Measurements from ENCODE around the gene KLF15. TPM values are rescaled to one million over a fixed set of nuclear protein-coding genes. Genes with fewer than 3 reads are reported as not detected.
A peak's percentile ranks its signal among the peaks of the same experiment; 100 is the strongest.

KLF15 gene
- total RNA-seq, 1 donor from 2014 or later, result 0.74 TPM

DNA sequence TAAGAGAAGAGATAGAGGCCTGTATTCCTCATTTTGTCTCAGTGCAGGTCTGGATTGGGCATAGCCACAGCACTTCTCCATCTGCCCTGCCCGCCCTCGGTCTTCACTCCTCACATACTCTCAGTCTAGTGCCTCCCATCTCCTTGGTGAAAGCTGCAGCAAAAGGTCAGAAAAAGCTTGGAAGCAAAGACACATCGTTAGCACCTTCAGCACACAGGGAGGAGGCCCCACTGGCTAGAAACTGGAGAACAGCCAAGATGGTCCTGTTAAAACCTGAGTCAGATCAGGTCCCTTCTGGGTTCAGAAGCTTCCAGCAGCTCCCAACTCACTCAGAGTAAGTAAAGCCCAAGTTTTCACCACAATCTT lies 1.6 kb upstream of the KLF15 start:
- Mint-ChIP-seq H3K27me3 (ENCODE audit: unreplicated experiment) (peaks cover 10% of the 10 kb centered on the region), H3K4me3 (ENCODE audit: unreplicated experiment) (no peak overlapping the region), H3K9me3 (ENCODE audit: unreplicated experiment) (peaks cover 5% of the 10 kb centered on the region), H3K27ac (ENCODE audit: unreplicated experiment) (no peak overlapping the region), H3K36me3 (ENCODE audit: unreplicated experiment) (peaks cover 11% of the 10 kb centered on the region), H3K4me1 (ENCODE audit: low read depth, unreplicated experiment) (peaks cover 3% of the 10 kb centered on the region)
- no peak for DNase-seq
- TF ChIP-seq CTCF (IDR thresholded peaks at IDR 0.05; ENCODE audit: partially characterized antibody, unreplicated experiment), result no peak

DNA sequence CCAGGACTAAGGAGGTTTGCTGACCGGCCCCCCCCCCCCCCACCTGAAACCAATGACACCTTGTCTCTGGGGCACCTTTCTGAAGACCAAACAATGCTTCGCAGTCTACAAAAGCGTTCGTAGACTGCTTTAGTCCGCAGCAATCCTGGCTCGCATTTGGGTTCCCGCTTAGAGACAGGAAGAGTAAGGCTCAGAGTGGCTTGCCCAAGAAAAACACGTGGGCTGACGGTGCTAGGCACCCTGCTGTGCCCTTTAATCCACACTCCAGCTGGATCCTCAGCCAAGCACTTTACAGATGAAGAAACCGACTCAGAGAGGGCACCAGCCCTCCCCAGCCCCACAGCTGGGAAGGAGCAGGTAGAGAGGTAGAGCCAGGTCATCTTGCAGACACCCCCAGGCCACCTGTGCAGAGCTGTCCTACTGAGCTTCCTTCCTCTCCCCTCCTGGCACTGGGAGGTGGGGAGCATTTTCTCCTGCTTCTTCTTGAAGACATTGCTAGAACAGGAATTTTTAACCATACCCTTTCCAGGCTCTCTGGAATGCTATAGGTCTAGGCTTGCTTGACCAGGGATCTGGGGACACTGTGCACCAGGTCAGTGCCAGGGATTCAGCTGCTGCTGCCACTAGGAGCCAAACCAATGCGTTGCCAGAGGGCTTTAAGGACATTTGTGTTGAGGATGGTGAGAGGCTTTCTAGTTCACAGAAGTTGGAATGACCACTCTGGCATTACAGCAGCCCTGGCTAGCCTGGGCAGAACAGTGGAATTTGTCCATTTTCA lies 1.0 kb upstream of the KLF15 start:
- H3K4me1 Mint-ChIP-seq (ENCODE audit: low read depth, unreplicated experiment), result peaks cover 3% of the 10 kb centered on the region
- H3K27ac Mint-ChIP-seq (ENCODE audit: unreplicated experiment), result no peak overlapping the region
- H3K4me3 Mint-ChIP-seq (ENCODE audit: unreplicated experiment), result peak overlapping the region; percentile 88
- no peak for TF ChIP-seq CTCF (IDR thresholded peaks at IDR 0.05; ENCODE audit: partially characterized antibody, unreplicated experiment)
- peaks cover 10% of the 10 kb centered on the region for H3K27me3 Mint-ChIP-seq (ENCODE audit: unreplicated experiment)
- peaks cover 11% of the 10 kb centered on the region for H3K36me3 Mint-ChIP-seq (ENCODE audit: unreplicated experiment)
- DNase-seq, result peak; percentile 3
- peaks cover 5% of the 10 kb centered on the region for H3K9me3 Mint-ChIP-seq (ENCODE audit: unreplicated experiment)

- no peak for TF ChIP-seq CTCF (IDR thresholded peaks at IDR 0.05; ENCODE audit: partially characterized antibody, unreplicated experiment)
- DNase-seq, result peak; percentile 35
- peaks cover 3% of the 10 kb centered on the region for H3K4me1 Mint-ChIP-seq (ENCODE audit: low read depth, unreplicated experiment)
- H3K9me3 Mint-ChIP-seq (ENCODE audit: unreplicated experiment), result peaks cover 5% of the 10 kb centered on the region
- H3K36me3 Mint-ChIP-seq (ENCODE audit: unreplicated experiment), result peaks cover 11% of the 10 kb centered on the region
- peak overlapping the region; percentile 90 for H3K4me3 Mint-ChIP-seq (ENCODE audit: unreplicated experiment)
- peak overlapping the region; percentile 52 for H3K27ac Mint-ChIP-seq (ENCODE audit: unreplicated experiment)
- peaks cover 10% of the 10 kb centered on the region for H3K27me3 Mint-ChIP-seq (ENCODE audit: unreplicated experiment)
Observed at GRCh38 chr3:126356373-126357264, 589 bp downstream of the KLF15 start.

DNA sequence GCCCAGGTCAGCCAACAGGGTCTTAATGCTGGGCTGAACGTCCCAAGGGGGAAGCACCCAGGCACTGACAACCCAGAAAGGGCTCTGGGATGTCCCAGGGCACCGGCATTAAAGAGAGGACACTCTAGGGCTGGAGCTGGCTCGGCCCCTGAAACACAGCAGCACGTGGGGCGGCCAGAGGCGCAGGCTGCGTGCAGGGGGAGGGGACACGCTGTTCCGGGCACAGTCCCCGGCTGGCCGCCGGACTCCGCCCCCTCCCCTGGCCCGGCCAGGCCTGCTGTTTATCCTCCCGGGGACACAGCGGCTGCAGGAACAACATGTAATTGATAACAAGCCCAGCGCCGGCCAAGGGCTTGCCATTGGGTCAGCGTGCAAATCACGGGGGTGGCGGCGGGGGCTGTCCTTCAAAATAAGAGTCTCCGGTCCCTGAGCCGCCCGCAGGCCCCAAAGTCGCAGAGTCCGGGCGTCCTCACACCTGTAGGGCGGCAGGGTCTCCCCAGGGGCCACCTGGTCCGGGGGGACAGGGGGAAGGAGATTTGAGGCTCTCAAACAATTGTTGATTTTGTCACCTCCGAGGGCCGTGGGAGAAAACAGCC lies 1.3 kb downstream of the KLF15 start:
- Mint-ChIP-seq H3K27ac (ENCODE audit: unreplicated experiment) (peak overlapping the region; percentile 52), H3K27me3 (ENCODE audit: unreplicated experiment) (peaks cover 10% of the 10 kb centered on the region), H3K4me1 (ENCODE audit: low read depth, unreplicated experiment) (peaks cover 3% of the 10 kb centered on the region), H3K9me3 (ENCODE audit: unreplicated experiment) (peaks cover 5% of the 10 kb centered on the region), H3K36me3 (ENCODE audit: unreplicated experiment) (peaks cover 11% of the 10 kb centered on the region), H3K4me3 (ENCODE audit: unreplicated experiment) (peak overlapping the region; percentile 90)
- TF ChIP-seq CTCF (IDR thresholded peaks at IDR 0.05; ENCODE audit: partially characterized antibody, unreplicated experiment), result no peak
- DNase-seq, result peak; percentile 73
